Cortex of kidney (tissue), 1 donor: Measurements from ENCODE around the gene PRKAR2B.
"Not testable (repeated sequence)": the region's sequence is repeated elsewhere in the genome, so short reads cannot be mapped to it uniquely, and the experiment has no call there.

Experiments
- DNase-seq: peaks from one replicate; lab custom pipeline; 2025; lab: John Stamatoyannopoulos, UW

PRKAR2B gene

DNA sequence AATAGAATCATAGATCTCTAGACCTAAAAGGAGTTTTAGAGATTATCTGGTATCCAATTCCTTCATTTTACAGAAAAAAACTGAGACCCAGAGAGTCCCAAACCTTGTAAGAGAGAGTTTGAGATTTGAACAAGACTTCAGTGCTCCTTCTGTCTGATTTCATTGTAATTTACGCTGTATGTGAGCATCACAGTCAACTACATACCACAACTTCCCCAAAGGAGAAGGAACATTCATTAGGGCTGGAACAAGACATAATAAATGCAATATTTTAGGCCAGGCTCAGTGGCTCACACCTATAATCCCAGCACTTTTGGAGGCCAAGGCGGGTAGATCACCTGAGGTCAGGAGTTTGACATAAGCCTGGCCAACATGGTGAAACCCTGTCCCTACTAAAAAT is 17.3 kb upstream of the PRKAR2B start:
- DNase-seq = no peak

DNA sequence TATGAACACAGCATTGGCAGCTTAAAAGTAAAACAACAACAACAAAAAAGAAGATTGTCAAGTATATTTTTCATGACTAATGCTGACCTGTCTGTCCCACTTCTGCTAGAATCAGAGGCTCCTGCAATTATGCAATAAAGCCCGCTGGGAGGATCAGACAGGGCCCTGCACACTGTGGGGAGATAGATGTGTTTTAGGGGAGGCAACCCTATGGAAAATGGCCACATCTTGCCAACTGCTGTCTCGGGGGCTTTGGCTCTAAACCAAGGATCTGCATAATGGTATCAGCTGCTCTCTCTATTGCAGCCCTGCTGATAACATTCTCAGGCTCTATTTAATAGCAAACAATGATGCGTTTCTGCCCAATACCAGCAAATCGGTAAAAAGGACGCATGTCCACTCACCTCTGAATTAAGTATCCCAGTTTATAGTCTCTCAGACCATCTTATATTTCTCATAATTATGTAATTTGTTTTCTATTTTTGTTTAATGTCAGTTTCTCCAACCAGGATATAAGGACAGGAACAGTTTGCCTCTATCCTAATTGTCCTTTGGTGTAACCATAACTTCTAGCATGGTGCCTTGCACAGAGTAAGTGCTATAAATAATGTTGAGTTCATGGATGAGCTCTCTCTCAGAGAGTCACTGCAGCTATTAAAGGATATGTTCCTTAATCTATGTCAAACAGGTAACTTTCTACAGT is 15.3 kb upstream of the PRKAR2B start:
- no peak for DNase-seq

DNA sequence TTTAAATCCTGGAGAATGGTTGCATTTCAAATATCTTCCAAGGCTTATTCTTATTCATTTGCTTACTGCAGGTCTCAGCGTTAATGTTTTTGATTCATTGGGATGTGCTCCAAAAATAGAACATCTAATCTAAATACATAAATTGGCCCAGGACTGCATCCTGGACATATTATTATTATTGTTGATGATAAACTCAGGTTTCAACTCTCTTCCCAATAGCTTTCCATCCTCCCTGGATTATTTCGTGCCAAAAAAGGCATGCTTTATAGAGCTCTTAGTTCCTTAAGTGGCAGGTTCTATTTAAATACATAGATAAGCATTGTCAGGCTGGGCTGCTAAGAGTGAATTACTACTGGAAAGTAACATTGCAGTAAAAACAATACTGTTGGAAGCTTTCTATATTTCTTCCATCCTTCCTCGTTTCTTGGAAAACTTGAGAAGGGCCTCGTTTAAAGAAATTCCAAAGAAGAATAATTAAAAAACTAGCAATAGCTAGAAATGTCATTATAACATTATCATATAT is 14.7 kb upstream of the PRKAR2B start:
- no peak for DNase-seq

DNA sequence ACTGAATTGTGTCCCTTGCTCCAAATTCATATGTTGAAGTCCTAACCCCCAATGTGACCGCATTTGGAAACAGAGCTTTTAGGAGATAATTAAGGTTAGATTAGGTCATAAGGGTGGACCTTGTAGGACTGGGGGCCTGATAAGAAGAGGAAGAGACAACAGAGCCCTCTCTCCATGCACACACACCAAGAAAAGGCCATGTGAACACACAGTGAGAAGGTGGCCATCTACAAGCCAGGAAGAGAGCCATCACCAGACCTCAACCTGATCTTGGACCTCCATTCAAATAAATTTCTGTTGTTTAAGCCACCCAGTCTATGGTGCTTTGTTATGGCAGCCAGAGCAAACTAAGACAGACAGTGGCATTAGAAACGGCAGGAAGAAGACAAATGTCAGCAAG is 12.5 kb upstream of the PRKAR2B start:
- DNase-seq = no peak

DNA sequence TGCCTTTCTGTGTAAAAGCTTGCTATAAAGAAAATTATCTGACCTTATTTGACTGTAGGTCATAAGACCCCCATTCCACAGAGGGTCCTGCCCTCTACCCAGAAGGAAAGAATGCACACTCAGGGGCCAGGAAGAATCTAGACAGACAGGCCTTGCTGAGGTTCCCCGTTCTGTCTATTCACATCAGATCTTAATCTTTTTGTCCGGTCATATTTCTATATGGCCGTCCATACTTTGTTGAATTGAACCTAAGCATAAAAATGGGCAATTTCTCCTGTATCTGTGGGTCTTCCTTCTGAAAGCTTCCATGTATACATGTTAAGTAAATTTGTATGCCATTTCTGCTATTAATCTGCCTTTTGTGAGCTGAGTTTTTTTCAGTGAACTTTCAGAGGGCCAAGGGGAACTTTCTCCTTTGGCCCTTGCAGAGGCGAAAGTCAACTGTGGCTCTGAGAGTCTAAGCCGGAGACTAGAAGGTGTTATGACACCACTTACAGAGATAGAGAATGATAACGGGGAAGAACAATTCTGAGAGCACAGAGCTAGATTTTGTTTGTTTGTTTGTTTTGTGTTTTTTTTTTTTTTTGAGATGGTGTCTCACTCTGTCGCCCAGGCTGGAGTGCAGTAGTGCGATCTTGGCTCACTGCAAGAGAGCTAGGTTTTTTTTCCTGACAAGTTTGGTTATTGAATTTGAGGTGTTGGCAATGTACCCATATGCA is 11.6 kb upstream of the PRKAR2B start:
- no peak for DNase-seq

DNA sequence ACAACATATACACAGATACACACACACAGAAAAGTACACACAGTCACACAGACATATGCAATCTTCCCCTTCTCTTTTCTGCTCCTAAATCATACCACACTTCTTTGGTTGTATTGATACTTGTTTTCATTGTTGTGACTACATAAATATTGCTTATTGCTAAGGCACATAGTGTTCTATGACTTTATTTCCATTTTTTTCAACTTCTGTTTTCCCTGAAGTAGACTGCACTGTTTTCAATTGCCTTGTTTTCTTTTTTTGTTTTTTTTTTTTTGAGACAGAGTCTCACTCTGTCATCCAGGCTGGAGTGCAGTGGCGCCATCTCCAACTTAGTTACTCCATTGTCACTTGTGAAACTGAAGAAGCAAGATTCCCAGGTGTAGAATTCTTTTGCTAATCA is 10.0 kb upstream of the PRKAR2B start:
- DNase-seq = no peak

DNA sequence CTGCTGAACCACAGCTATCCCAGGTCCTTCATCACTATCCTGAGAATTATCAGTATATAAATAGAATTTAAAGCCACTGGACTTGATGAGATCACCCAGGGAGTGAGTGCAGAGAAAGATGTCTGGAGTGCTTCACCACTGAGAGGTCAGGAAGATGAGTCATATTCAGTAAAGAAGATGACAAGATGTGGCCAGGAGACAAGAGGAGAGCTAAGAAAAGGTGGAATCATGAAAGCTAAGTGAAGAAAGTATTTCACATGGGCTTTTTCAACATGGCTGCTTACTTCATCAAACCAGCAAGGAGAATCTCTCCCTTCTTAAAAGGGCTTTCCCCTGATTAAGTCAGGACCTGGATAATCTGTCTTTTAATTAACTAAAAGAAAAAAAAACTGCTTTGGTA is 9.1 kb upstream of the PRKAR2B start:
- no peak for DNase-seq

DNA sequence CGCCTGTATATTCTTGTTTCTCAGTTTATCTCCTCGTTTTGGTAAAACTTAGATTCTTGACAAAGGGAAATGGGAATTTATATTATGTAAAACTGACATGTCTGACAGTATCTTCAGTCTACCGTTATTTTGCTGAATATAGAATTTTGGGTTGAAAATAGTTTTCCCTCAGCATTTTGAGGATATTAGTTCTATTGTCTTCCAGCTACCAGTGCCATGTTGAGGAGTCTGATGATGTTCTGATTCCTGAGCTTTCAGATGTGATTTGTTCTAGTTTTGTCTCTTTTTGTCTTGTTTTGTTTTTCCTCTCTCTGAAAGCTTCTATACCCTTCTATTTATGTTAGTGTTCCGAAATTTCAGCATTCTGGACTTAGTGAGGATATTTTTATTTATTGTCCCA is 8.0 kb upstream of the PRKAR2B start:
- DNase-seq = no peak

DNA sequence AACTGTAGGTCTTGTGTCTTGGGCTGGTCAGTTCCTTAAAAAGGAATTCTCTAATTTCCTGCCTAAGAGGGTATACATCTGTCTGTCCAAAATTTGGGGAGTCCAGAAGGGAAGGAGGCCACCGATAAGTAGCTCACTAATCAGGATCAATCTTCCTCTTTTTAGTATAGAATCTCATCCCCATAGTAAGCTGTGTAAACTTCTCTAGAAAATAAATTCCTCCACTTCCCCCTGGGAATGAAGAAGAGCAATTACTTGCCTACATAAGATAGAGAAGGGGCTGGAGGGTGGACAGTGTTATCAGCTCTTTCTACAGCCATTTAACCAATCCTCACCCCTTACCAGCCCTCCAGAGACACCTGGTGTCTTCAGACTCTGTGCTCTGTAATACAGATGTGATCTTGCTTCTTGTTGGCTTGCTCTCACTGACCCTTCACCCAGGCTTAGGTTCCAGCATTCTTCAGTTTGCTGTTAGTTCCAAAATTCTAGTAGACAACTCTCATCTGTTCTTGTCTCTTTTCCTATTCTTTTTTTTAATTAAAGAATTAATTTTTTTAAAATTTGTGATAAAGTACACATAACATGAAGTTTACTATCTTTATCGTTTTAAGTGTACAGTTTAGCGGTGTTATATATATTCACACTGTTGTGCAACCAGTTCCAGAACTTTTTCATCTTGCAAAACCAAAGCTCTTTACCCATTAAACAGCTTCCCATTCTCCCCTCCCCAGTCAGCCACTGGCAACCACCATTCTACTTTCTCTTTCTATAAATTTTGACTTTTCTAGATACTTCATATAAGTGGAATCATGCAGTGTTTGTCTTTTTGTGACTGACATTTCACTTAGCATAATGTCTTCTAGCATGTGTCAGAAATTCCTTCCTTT is 6.5 kb upstream of the PRKAR2B start:
- DNase-seq = no peak

DNA sequence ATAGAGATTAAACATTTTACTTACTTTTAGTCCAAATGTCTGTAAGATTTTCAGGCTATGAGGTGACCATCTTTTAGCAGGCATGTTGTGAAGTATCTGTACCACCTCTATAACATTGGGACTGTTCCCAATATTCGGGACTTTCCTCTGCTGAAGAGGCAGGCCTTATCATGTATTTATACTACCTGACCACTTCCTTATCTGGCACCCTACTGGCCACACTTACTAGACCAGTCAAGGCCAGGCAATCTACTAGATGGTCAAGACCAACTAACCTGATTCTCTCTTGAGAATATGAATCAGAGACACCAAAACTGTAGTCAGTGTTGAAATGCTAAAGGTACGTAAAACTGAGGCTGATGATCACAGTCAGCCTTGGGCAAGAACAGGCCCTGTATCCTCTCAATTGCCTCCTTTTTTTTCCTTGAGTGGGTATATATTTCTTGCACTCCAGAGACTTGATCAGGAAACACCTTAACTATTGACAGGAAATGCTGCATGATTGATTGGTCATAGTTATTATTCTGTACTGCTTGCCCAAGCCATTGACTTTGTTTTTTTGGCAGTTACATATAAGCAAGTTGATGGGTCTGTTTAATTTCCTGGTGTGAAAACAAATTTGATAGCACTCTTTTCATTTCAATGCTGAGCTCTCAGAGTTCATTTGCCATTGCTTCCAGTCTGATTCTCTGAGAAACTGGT is 5.2 kb upstream of the PRKAR2B start:
- no peak for DNase-seq

DNA sequence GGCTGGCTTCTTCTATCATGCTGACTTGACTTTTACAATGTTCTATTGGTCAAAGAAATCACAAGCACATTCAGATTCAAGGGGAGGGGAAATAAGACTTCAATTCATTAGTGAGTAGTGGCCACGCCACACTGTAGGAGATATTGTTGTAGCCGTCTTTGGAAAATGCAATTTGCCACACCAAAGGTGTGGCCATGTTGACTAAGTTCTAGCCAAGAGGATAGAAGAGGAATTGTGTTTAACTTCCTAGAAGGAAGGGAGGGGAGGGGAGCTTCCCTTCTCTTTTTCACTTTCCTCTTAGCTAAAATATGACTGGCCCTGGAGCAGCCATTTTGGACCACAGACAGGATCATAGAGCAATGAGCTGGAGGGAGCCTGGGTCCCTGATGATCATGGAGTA is 3.4 kb upstream of the PRKAR2B start:
- no peak for DNase-seq

DNA sequence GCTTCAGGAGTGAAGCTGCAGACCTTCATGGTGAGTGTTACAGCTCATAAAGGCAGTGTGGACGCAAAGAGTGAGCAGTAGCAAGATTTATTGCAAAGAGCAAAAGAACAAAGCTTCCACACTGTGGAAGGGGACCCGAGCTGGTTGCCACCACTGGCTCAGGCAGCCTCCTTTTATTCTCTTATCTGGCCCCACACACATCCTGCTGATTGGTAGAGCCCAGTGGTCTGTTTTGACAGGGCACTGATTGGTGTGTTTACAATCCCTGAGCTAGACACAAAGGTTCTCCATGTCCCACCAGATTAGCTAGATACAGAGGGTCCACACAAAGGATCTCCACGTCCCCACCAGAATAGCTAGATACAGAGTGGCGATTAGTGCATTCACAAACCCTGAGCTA is 2.7 kb upstream of the PRKAR2B start:
- not testable (repeated sequence) for DNase-seq

DNA sequence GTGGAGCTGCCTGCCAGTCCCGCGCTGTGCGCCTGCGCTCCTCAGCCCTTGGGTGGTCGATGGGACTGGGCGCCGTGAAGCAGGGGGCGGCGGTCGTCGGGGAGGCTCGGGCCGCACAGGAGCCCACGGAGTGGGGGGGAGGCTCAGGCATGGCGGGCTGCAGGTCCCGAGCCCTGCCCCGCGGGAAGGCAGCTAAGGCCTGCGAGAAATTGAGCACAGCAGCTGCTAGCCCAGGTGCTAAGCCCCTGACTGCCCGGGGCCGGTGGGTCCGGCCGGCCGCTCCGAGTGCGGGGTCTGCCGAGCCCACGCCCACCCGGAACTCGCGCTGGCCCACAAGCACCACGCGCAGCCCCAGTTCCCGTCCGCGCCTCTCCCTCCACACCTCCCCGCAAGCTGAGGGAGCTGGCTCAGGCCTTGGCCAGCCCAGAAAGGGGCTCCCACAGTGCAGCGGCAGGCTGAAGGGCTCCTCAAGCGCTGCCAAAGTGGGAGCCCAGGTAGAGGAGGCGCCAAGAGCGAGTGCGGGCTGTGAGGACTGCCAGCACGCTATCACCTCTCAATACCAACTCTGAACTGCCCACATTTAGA is 2.1 kb upstream of the PRKAR2B start:
- DNase-seq = not testable (repeated sequence)

DNA sequence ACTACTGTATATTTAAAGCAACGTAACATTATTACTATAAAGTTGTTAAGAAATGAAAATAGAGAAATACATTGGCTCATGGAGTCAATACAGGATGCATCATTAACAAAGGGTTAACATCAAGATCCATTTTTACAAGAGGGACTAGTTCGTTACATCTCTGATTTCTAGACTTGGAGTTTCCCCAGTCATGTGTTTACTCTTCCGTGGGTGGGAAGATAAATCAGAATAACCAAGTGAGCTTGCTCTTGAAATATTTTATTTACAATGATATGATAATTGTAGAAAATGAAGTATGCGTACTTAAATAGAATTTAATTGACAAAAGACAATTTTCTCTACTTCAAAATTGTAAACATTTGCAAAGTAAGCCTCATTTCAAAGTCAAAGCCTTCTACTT is 1.0 kb upstream of the PRKAR2B start:
- no peak for DNase-seq

DNA sequence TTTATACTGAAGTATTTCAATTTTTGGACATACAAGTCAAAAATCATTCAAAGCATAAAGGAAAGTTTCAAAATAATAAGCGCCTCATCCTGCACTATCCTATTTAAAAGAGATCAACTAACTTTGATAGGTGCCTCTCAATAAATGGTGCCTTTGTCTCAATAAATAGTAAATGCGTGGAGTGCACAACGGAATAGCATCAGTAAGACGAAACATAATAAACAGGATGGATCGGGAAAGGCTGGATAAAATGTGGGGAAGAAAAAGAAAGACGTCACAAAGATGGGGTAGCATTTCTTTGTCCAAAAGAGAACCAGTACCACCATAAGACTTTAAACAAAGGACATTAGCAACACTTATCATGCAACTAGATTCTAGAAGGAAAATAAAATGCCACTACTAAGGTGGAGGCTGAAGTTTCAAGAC is 571 bp upstream of the PRKAR2B start:
- DNase-seq = no peak

DNA sequence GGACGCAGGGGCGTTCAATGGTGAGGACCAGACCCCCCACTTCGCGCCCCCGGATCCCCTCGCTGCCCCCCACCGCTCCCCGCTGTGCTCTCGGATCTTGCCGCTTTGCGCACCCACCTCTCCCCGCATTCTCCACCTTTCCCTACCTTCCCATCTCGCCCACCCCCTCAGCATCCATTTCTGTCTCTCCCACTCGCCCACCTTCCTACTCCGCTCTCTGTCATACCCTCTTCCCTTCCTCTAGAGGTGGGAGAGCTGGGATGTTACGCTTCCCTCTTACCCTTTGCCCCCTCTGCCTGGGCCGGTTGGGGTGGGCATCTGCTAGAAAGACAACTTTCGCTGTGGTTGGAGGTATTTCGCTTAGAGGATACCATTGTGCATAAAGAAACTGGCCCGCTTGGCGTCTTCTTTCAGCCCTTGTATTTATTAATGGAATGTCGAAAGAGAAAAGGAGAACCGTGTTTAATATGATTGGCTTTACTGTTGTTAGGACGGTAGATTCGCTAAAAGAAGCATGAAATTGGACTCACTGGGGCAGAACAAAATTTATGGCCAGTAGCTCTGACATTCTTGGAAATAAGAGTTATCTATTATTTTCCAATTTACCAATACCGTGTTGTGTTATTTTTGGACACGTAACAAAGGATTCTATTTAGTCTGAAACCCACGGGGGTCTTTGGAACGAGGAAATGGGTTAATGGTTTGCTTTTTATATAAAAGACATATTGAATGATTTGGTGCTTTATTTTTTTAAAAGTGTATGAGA is 873 bp downstream of the PRKAR2B start:
- DNase-seq = no peak

DNA sequence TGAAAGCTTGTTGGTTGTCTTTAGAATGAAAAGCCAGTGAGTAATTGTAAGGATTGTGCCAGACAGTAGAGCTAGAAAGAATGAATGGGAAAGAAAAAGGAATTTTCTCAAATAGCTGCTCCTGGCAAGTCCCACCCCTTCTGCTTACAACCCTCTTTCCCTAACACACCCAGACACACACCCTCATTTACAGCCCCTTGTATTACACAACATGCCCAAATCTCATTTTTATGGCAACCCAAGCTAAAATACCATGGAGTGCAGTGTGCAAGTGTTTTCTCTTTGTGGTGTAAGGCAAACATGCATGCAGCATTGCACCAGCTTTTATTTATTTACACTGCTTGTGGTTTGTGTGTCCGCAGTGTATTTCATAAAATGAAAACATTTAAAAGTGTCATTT is 1.5 kb downstream of the PRKAR2B start:
- no peak for DNase-seq

DNA sequence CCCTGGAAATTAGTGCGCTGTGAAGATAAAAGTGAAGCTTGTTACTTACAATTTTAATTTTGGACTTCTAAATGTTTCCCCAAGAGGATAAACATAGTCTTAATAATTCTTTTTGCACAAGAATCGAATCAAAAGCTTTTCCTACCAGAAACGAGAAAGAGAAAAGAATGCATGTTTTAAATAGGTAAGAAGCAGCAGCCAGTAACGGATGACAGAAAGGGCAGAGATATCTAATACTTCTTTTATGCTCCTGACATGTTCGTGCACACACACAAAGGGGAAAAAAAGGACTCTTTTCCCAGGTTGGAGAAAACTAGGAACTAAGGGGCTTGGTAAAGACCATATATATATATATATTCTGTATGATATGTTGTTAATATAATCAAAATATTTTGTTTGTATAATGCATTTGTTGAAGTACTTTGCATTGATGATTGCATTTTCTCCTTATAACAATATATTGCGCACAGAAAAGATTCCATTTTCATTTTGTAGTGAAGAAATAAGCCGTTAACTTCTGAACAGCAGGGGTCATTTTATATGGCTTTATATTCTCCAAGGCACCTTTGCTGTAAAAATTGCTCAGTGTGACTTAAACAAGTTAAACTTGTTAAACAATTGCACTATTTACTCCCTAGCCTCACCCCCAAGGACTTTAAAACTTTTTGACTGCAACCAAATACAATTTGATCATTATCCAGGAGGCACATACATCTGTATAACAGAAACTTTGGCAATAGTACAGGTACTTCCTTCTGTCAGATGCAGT is 2.2 kb downstream of the PRKAR2B start:
- no peak for DNase-seq

DNA sequence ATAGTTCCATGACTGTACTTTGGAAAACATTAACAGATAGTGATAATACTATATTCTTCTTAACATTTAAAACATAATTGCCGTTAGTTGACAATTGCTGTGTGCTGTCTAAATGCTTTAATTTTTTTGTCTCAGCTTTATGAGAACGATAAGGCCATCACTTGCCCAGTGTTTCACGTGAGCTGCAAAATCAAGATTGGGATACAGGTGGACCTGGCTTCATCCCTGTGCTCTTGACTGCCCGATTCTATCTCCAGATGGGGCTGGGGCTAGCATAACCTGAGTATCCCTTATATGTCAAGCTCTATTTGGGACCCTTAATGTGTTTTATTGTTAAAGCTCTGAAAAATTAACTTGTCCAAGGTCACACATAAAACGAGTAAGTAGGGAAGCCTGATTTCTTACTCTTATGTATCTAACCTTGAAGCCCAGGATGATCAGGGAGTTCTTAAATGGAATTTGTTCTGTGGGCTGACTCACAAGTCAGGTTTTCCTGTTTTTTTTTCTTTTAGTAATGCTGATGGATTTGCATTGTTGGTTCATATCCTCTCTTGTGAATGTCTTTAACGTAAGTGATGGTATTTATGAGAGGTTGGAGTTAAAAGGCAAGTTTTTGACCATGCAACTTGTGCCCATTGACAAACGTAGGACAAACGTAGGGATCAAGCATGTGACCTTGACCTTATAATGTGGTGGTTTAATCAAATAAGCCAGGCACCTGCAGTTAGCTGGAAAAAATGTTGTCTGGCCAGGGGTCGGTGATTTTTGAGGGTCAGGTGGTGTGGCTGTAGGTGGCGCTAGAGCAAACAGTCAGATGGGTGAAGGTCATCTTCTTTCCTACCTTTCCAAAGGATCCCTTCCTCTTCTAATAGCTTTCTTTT is 3.6 kb downstream of the PRKAR2B start:
- DNase-seq = no peak
